Mammary epithelial cell (primary cell): ENCODE data around the gene NPNT.

Experiments used
- CTCF ChIP-seq, 2 donors: IDR thresholded peaks in 1 of 2; conservative IDR thresholded peaks in 1 of 2; 2 replicates each; pipeline ENCODE4 v1.5.1; 2011 to 2012; ENCODE audit warnings: inconsistent platforms in 2 of 2, low read length in 2 of 2, mild to moderate bottlenecking in 2 of 2, control low read depth in 1 of 2, low read depth in 1 of 2; ENCODE audit not compliant: insufficient read depth in 1 of 2; ENCODE audit errors: extremely low read depth in 1 of 2
- EZH2 ChIP-seq: IDR thresholded peaks from 2 replicates; pipeline ENCODE4 v1.6.1; 2012; ENCODE audit warnings: low read length, inconsistent platforms, borderline replicate concordance

GRCh38 chr4:105851196-105851595, 44.1 kb upstream of the NPNT start:
- TF ChIP-seq EZH2 (no peak), CTCF (conservative IDR thresholded peaks at IDR 0.05 in 1 of 2, IDR thresholded peaks at IDR 0.05 in 1 of 2; ENCODE audit: extremely low read depth in 1 of 2, insufficient read depth in 1 of 2, low read depth in 1 of 2, low read length in 2 of 2) (no peak)
